H1 (cell line): ENCODE measurements around the gene ELFN2. TPM values are rescaled to one million over a fixed set of nuclear protein-coding genes. Genes with fewer than 3 reads are reported as not detected.

Source experiments
- CTCF ChIA-PET: fragments of 300-600 bp; sonication (Branson Sonifier 250); formaldehyde crosslinking; loops from one replicate; lab custom pipeline; 2021; ENCODE audit not compliant: partially characterized antibody; lab: Charles Lee
- POLR2A ChIA-PET: fragments of 300-600 bp; sonication (Branson Sonifier 250); formaldehyde crosslinking; loops from one replicate; lab custom pipeline; 2021; ENCODE audit warnings: inconsistent platforms; ENCODE audit not compliant: partially characterized antibody; lab: Charles Lee
- DNase-seq, 2 experiments: peaks; one replicate each; pipeline versions ENCODE4 v3.0.0 to v3.0.0-alpha.2; 2010 to 2022; ENCODE audit warnings: low spot score in 2 of 2, low read depth in 1 of 2, mixed read lengths in 1 of 2
- FAIRE-seq: peaks from 2 replicates; lab custom pipeline; 2011; peaks lifted over from hg19 to GRCh38; lab: Jason Lieb, UNC
- H2AFZ ChIP-seq: 2 replicates; pipeline ENCODE4 v1.8.1; 2012; ENCODE audit warnings: low read length, inconsistent platforms
- H2AK5ac ChIP-seq: 2 replicates; pipeline ENCODE4 v1.6.1; 2013; ENCODE audit warnings: low read depth, low read length
- H2BK120ac ChIP-seq: replicated peaks from 2 replicates; pipeline ENCODE3; 2013; ENCODE audit warnings: low read depth, low read length, inconsistent platforms
- H2BK12ac ChIP-seq: 2 replicates; pipeline ENCODE4 v1.6.1; 2013; ENCODE audit warnings: low read depth, low read length
- H2BK15ac ChIP-seq: 2 replicates; pipeline ENCODE4 v1.6.1; 2013; ENCODE audit warnings: low read length
- H2BK20ac ChIP-seq: 2 replicates; pipeline ENCODE4 v1.6.1; 2013; ENCODE audit warnings: low read length
- H2BK5ac ChIP-seq: 2 replicates; pipeline ENCODE4 v1.6.1; 2013; ENCODE audit warnings: low read depth, low read length
- H3K14ac ChIP-seq: 2 replicates; pipeline ENCODE4 v1.6.1; 2013; ENCODE audit warnings: inconsistent platforms; ENCODE audit not compliant: insufficient read length
- H3K18ac ChIP-seq: 2 replicates; pipeline ENCODE4 v1.6.1; 2013; ENCODE audit warnings: low read length; ENCODE audit errors: extremely low read depth
- H3K23ac ChIP-seq: 2 replicates; pipeline ENCODE4 v1.6.1; 2013; ENCODE audit warnings: inconsistent platforms; ENCODE audit not compliant: insufficient read length
- H3K23me2 ChIP-seq: 2 replicates; pipeline ENCODE4 v1.6.1; 2013; ENCODE audit warnings: low read depth, low read length
- H3K27ac ChIP-seq: 2 replicates; pipeline ENCODE4 v1.6.1; 2011; ENCODE audit warnings: low read depth, low read length, inconsistent platforms
- H3K27me3 ChIP-seq, 4 experiments: replicated peaks in 1 of 4; 1 replicate in 1 of 4; 2 replicates in 3 of 4; pipeline versions ENCODE4 v1.6.1 to v1.8.1; 2011 to 2013; ENCODE audit warnings: low read length in 3 of 4, mild to moderate bottlenecking in 3 of 4, inconsistent platforms in 2 of 4, mixed read lengths in 2 of 4, moderate library complexity in 1 of 4; ENCODE audit not compliant: control insufficient read depth in 3 of 4, insufficient read depth in 3 of 4; ENCODE audit errors: extremely low read depth in 1 of 4
- H3K36me3 ChIP-seq, 4 experiments: 2 replicates each; pipeline versions ENCODE4 v1.6.1 to v1.8.1; 2011 to 2013; ENCODE audit warnings: mild to moderate bottlenecking in 4 of 4, low read length in 3 of 4, moderate library complexity in 2 of 4, control low read depth in 1 of 4, inconsistent platforms in 1 of 4; ENCODE audit not compliant: insufficient read depth in 4 of 4, control insufficient read depth in 2 of 4
- H3K4ac ChIP-seq: replicated peaks from 2 replicates; pipeline ENCODE3; 2013; ENCODE audit warnings: low read length, low read depth, mixed read lengths, inconsistent platforms; ENCODE audit not compliant: insufficient read length
- H3K4me1 ChIP-seq, 4 experiments: replicated peaks in 1 of 4; 1 replicate in 1 of 4; 2 replicates in 3 of 4; pipeline versions ENCODE4 v1.6.1 to v1.8.1; 2011 to 2013; ENCODE audit warnings: low read length in 3 of 4, inconsistent platforms in 2 of 4, mixed read lengths in 1 of 4; ENCODE audit not compliant: insufficient read depth in 4 of 4, control insufficient read depth in 3 of 4
- H3K4me2 ChIP-seq, 2 experiments: 2 replicates each; pipeline versions ENCODE4 v1.6.1 to v1.8.1; 2011 to 2013; ENCODE audit warnings: low read depth in 2 of 2, low read length in 2 of 2, control low read depth in 1 of 2, inconsistent platforms in 1 of 2, mild to moderate bottlenecking in 1 of 2; ENCODE audit not compliant: insufficient read depth in 1 of 2
- H3K4me3 ChIP-seq, 4 experiments: fragments of 200-600, 300-600 bp in 1 of 4; sonication (generic), shearing (Covaris generic), sonication (Bioruptor Twin) in 1 of 4; 2 replicates each; pipeline versions ENCODE4 v1.5.1 to v1.8.1; 2011 to 2016; ENCODE audit warnings: low read length in 4 of 4, low read depth in 3 of 4, control low read depth in 2 of 4, inconsistent platforms in 2 of 4, mild to moderate bottlenecking in 2 of 4, mixed read lengths in 1 of 4, moderate library complexity in 1 of 4; ENCODE audit not compliant: insufficient read depth in 2 of 4; ENCODE audit errors: extremely low read depth in 1 of 4
- H3K56ac ChIP-seq: replicated peaks from 2 replicates; pipeline ENCODE3; 2013; ENCODE audit warnings: low read depth, mild to moderate bottlenecking, mixed read lengths, low read length, inconsistent platforms; ENCODE audit not compliant: insufficient read length
- H3K79me1 ChIP-seq: 2 replicates; pipeline ENCODE4 v1.6.1; 2013; ENCODE audit warnings: low read depth, low read length, control low read depth
- H3K79me2 ChIP-seq, 2 experiments: 2 replicates each; pipeline versions ENCODE4 v1.6.1 to v1.8.1; 2012 to 2013; ENCODE audit warnings: low read length in 2 of 2, mild to moderate bottlenecking in 2 of 2, inconsistent platforms in 1 of 2; ENCODE audit not compliant: insufficient read depth in 2 of 2, control insufficient read depth in 1 of 2
- H3K9ac ChIP-seq, 4 experiments: replicated peaks in 1 of 4; 1 replicate in 1 of 4; 2 replicates in 3 of 4; pipeline versions ENCODE4 v1.6.1 to v1.8.1; 2011 to 2013; ENCODE audit warnings: low read depth in 3 of 4, low read length in 3 of 4, control low read depth in 2 of 4, mild to moderate bottlenecking in 2 of 4, moderate library complexity in 2 of 4, inconsistent platforms in 1 of 4; ENCODE audit errors: extremely low read depth in 1 of 4
- H3K9me3 ChIP-seq, 2 experiments: 2 replicates each; pipeline versions ENCODE4 v1.6.1 to v1.8.1; 2012 to 2013; ENCODE audit warnings: mild to moderate bottlenecking in 2 of 2, moderate library complexity in 2 of 2, control low read depth in 1 of 2, inconsistent platforms in 1 of 2, low read depth in 1 of 2, low read length in 1 of 2, mixed read lengths in 1 of 2; ENCODE audit not compliant: insufficient read depth in 2 of 2
- H4K20me1 ChIP-seq, 2 experiments: replicated peaks in 1 of 2; 2 replicates each; pipeline versions ENCODE3 to v1.8.1; 2011 to 2013; ENCODE audit warnings: inconsistent platforms in 2 of 2, low read length in 2 of 2, mild to moderate bottlenecking in 1 of 2; ENCODE audit not compliant: insufficient read depth in 2 of 2, control insufficient read depth in 1 of 2
- H4K5ac ChIP-seq: 2 replicates; pipeline ENCODE4 v1.6.1; 2013; ENCODE audit warnings: low read length, low read depth, mixed read lengths, inconsistent platforms; ENCODE audit not compliant: insufficient read length
- H4K8ac ChIP-seq: 2 replicates; pipeline ENCODE4 v1.8.0; 2013; ENCODE audit warnings: mild to moderate bottlenecking, moderate library complexity, low read length, inconsistent platforms; ENCODE audit not compliant: insufficient read depth; ENCODE audit errors: extremely low read depth
- H4K91ac ChIP-seq: replicated peaks from 2 replicates; pipeline ENCODE3; 2013; ENCODE audit warnings: low read length, mixed read lengths, inconsistent platforms; ENCODE audit not compliant: insufficient read length
- CBX5 ChIP-seq: fragments of 300-800, 300-1000 bp; sonication (generic); IDR thresholded peaks from 2 replicates; pipeline ENCODE4 v1.7.1; 2016; ENCODE audit warnings: antibody characterized with exemption, low read length, low read depth
- CEBPB ChIP-seq: IDR thresholded peaks from 2 replicates; pipeline ENCODE4 v1.6.1; 2012; ENCODE audit warnings: low read depth, low read length
- CHD2 ChIP-seq: IDR thresholded peaks from 2 replicates; pipeline ENCODE4 v1.6.1; 2012; ENCODE audit warnings: low read length, improper control_type of control experiment
- CTCF ChIP-seq, 3 experiments: IDR thresholded peaks; 1 replicate in 2 of 3; 2 replicates in 1 of 3; pipeline versions ENCODE4 v1.5.1 to v1.6.1; 2011; ENCODE audit warnings: low read length in 3 of 3, mild to moderate bottlenecking in 3 of 3, inconsistent platforms in 2 of 3, low read depth in 1 of 3, moderate library complexity in 1 of 3; ENCODE audit not compliant: insufficient read depth in 1 of 3; ENCODE audit errors: control extremely low read depth in 1 of 3
- EZH2 ChIP-seq: fragments of 200-600 bp; sonication (generic); IDR thresholded peaks from 2 replicates; pipeline ENCODE4 v1.7.1; 2012; ENCODE audit warnings: low read depth, mild to moderate bottlenecking, moderate library complexity, low read length, inconsistent platforms; ENCODE audit not compliant: severe bottlenecking
- GABPA ChIP-seq: IDR thresholded peaks from 2 replicates; pipeline ENCODE4 v1.6.1; 2011; ENCODE audit warnings: mild to moderate bottlenecking, low read length, moderate library complexity, borderline replicate concordance; ENCODE audit not compliant: insufficient read depth
- MAFK ChIP-seq: IDR thresholded peaks from 2 replicates; pipeline ENCODE4 v1.6.1; 2012; ENCODE audit warnings: low read depth, mild to moderate bottlenecking, improper control_type of control experiment, low read length
- RNF2 ChIP-seq: fragments of 200-900, 300-1000 bp; sonication (generic); IDR thresholded peaks from 2 replicates; pipeline ENCODE4 v1.7.1; 2016; ENCODE audit warnings: borderline replicate concordance, low read depth, mild to moderate bottlenecking, antibody characterized with exemption, low read length; ENCODE audit not compliant: poor library complexity, severe bottlenecking; ENCODE audit errors: missing control alignments
- SUZ12 ChIP-seq: fragments of 200-600 bp; sonication (generic); IDR thresholded peaks from 2 replicates; pipeline ENCODE4 v1.6.1; 2012; ENCODE audit warnings: mild to moderate bottlenecking, inconsistent platforms, low read length, moderate library complexity, mixed read lengths
- TAF7 ChIP-seq: optimal IDR thresholded peaks from 2 replicates; pipeline ENCODE3; 2011; ENCODE audit warnings: low read depth, mild to moderate bottlenecking, inconsistent platforms, low read length, moderate library complexity, borderline replicate concordance
- TBP ChIP-seq: IDR thresholded peaks from 2 replicates; pipeline ENCODE4 v1.6.1; 2011; ENCODE audit warnings: low read depth, low read length, improper control_type of control experiment
- WGBS, 2 experiments: shearing (Covaris generic) in 1 of 2; methylation state at CpG; one replicate each; pipeline versions ENCODE4 v1.1.6 to v1.1.7; 2013 to 2015; ENCODE audit warnings: low lambda C conversion rate in 2 of 2, mixed read lengths in 2 of 2, inconsistent platforms in 1 of 2, low coverage in 1 of 2, missing lambda C conversion rate in 1 of 2; ENCODE audit not compliant: insufficient replicate concordance in 2 of 2, insufficient coverage in 1 of 2, insufficient read length in 1 of 2; ENCODE audit errors: extremely low coverage in 1 of 2, missing lambda C conversion rate in 1 of 2; 5-methylcytosine and 5-hydroxymethylcytosine counted together
- polyA plus RNA-seq, 7 experiments: library from polyadenylated mRNA; depleted of rRNA in 3 of 7; stranded (reverse) in 5 of 7; unstranded in 2 of 7; fragments of >200 nt in 5 of 7; fragments of 200-250 nt in 2 of 7; gene quantifications; 1 replicate in 5 of 7; 2 replicates in 1 of 7; 4 replicates in 1 of 7; pipeline versions ENCODE4 v1.2.1 to v1.2.3, GENCODE V29; 2011 to 2013; ENCODE audit warnings: missing spikeins in 2 of 7, mixed read lengths in 2 of 7
- total RNA-seq: library from RNA; stranded (reverse); fragmentation: NEBNext Ultra II Directional; extraction: Animal tissue kit (Norgen Biotek cat#: 25700); gene quantifications from 2 replicates; pipeline ENCODE4 v1.2.1, GENCODE V29; 2021

ELFN2 gene
- total and polyA plus RNA-seq, 2 of the 8 experiments (the other 6 are each of a cell fraction or from before 2014, with no cell fraction given): 0.63 to 0.88 TPM

- POLR2A ChIA-PET: interaction anchor here (1.0 to 1.2 kb wide), 2 partner anchors 9 kb away, joined by 3 to 4 read pairs; no protein-coding TSS in a partner anchor
Measured at GRCh38 chr22:37378642-37379058, 48.6 kb downstream of the ELFN2 start.

More at GRCh38 chr22:37378642-37379058, 48.6 kb downstream of the ELFN2 start:
- Histone ChIP-seq H4K8ac (no peak overlapping the region), H3K9ac (no peak overlapping the region), H3K14ac (no peak overlapping the region), H2BK5ac (no peak overlapping the region; the same call in 1 of the 2 replicates), H3K18ac (peak overlapping the region; percentile 48; the same call in 1 of the 2 replicates), H3K9me3 (no peaks in the 10 kb centered on the region), H3K79me1 (no peaks in the 10 kb centered on the region), H2AK5ac (no peak overlapping the region), H4K91ac (no peak overlapping the region), H3K4me3 (no peak overlapping the region), H2BK20ac (no peak overlapping the region), H3K56ac (no peak overlapping the region), H3K36me3 (no peaks in the 10 kb centered on the region), H4K20me1 (no peaks in the 10 kb centered on the region), H3K4ac (no peak overlapping the region), H3K79me2 (no peaks in the 10 kb centered on the region), H2AFZ (no peak overlapping the region), H3K23me2 (no peaks in the 10 kb centered on the region), H2BK12ac (no peak overlapping the region), H2BK15ac (0 out of 2 replicates have a peak overlapping the region, but pooled peaks have one; percentile 61), H3K4me2 (no peak overlapping the region), H2BK120ac (no peak overlapping the region), H3K27ac (no peak overlapping the region), H4K5ac (no peak overlapping the region), H3K27me3 (no peaks in the 10 kb centered on the region; a peak in 1 of 7 replicates), H3K23ac (no peak overlapping the region), H3K4me1 (peaks cover 0 to 3% (median under 1%) of the 10 kb centered on the region in 4 experiments; a peak in 2 of 7 replicates)
- CTCF ChIA-PET: interaction anchor here (0.9 to 3.2 kb wide), 6 partner anchors 10 to 79 kb away, joined by 3 to 7 read pairs (median 6); no protein-coding TSS in a partner anchor
- DNase-seq: no peak
- WGBS, 2 experiments: 82% methylated on average over 13 of the region's 14 CpGs; no CpG with 5 or more reads in 1 of the 2 experiments
- TF ChIP-seq CTCF (IDR thresholded peaks at IDR 0.05; ENCODE audit: control extremely low read depth in 1 of 3, insufficient read depth in 1 of 3, low read depth in 1 of 3, low read length in 3 of 3) (no peak), TAF7 (no peak), EZH2 (no peak), CEBPB (no peak), TBP (no peak), CBX5 (no peak), CHD2 (no peak), RNF2 (no peak), GABPA (no peak), SUZ12 (no peak), MAFK (no peak)
- no peak for FAIRE-seq
